Activated CD4-positive, alpha-beta T cell treated with anti-CD3 and anti-CD28 coated beads, Interleukin-2, amount 50 U/mL, for 16 hours (primary cell): Measurements from ENCODE around the gene FAM124A.

Experiments
- DNase-seq: peaks from one replicate; pipeline ENCODE4 v3.0.0-alpha.2; 2020

The FAM124A gene

GRCh38 chr13:51311957-51312520, 89.8 kb downstream of the FAM124A start:
- no peak for DNase-seq

GRCh38 chr13:51313619-51314018, 91.4 kb downstream of the FAM124A start:
- DNase-seq = no peak

GRCh38 chr13:51317262-51317661, 95.1 kb downstream of the FAM124A start:
- DNase-seq = no peak

- DNase-seq = no peak
Observed at GRCh38 chr13:51318015-51318414, 95.8 kb downstream of the FAM124A start.

- DNase-seq = no peak
Observed at GRCh38 chr13:51318876-51319275, 96.7 kb downstream of the FAM124A start.

GRCh38 chr13:51321836-51322235, 99.6 kb downstream of the FAM124A start:
- no peak for DNase-seq

GRCh38 chr13:51322826-51323225, 100.6 kb downstream of the FAM124A start:
- DNase-seq = no peak

GRCh38 chr13:51323824-51324511, 101.8 kb downstream of the FAM124A start:
- no peak for DNase-seq

GRCh38 chr13:51324714-51325420, 102.7 kb downstream of the FAM124A start:
- no peak for DNase-seq

GRCh38 chr13:51325837-51326236, 103.6 kb downstream of the FAM124A start:
- DNase-seq = no peak

- no peak for DNase-seq
Observed at GRCh38 chr13:51326777-51327176, 104.6 kb downstream of the FAM124A start.

- no peak for DNase-seq
Observed at GRCh38 chr13:51327961-51328360, 105.8 kb downstream of the FAM124A start.

GRCh38 chr13:51328488-51328887, 106.3 kb downstream of the FAM124A start:
- DNase-seq = no peak

- no peak for DNase-seq
Observed at GRCh38 chr13:51329606-51330005, 107.4 kb downstream of the FAM124A start.

- no peak for DNase-seq
Observed at GRCh38 chr13:51330791-51331190, 108.6 kb downstream of the FAM124A start.

- no peak for DNase-seq
Observed at GRCh38 chr13:51331354-51331861, 109.2 kb downstream of the FAM124A start.

GRCh38 chr13:51332566-51333361, 110.6 kb downstream of the FAM124A start:
- no peak for DNase-seq

GRCh38 chr13:51333421-51333820, 111.2 kb downstream of the FAM124A start:
- no peak for DNase-seq

- no peak for DNase-seq
Observed at GRCh38 chr13:51333826-51334225, 111.6 kb downstream of the FAM124A start.
